Measurements from ENCODE around the gene CADM4. TPM values are rescaled to one million over a fixed set of nuclear protein-coding genes. Genes with fewer than 3 reads are reported as not detected.

CADM4 gene, protein sequence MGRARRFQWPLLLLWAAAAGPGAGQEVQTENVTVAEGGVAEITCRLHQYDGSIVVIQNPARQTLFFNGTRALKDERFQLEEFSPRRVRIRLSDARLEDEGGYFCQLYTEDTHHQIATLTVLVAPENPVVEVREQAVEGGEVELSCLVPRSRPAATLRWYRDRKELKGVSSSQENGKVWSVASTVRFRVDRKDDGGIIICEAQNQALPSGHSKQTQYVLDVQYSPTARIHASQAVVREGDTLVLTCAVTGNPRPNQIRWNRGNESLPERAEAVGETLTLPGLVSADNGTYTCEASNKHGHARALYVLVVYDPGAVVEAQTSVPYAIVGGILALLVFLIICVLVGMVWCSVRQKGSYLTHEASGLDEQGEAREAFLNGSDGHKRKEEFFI
- 8.7 TPM for total RNA-seq
- long read RNA-seq, partial matches to known transcripts, result 0 of 2 reads
- long read RNA-seq, other reads (novel, unspliced or antisense), result 1 of 2 reads

GRCh38 chr19:43639519-43640423 is at the start of gene CADM4:
CADM4 (minus strand) TSS chr19:43639850; CDS start chr19:43639790, 60 bp downstream.
- Histone ChIP-seq H3K9me3 (no peaks in the 10 kb centered on the region), H3K27me3 (peaks cover 4% of the 10 kb centered on the region), H3K36me3 (no peaks in the 10 kb centered on the region), H3K27ac (no peak within 1 kb of the TSS), H3K4me1 (no peaks in the 10 kb centered on the region), H3K4me3 (peak within 1 kb of the TSS; percentile 49)
- intact Hi-C loops (cut with DNase I), result no loop called here
- TF ChIP-seq, protein P1, sequence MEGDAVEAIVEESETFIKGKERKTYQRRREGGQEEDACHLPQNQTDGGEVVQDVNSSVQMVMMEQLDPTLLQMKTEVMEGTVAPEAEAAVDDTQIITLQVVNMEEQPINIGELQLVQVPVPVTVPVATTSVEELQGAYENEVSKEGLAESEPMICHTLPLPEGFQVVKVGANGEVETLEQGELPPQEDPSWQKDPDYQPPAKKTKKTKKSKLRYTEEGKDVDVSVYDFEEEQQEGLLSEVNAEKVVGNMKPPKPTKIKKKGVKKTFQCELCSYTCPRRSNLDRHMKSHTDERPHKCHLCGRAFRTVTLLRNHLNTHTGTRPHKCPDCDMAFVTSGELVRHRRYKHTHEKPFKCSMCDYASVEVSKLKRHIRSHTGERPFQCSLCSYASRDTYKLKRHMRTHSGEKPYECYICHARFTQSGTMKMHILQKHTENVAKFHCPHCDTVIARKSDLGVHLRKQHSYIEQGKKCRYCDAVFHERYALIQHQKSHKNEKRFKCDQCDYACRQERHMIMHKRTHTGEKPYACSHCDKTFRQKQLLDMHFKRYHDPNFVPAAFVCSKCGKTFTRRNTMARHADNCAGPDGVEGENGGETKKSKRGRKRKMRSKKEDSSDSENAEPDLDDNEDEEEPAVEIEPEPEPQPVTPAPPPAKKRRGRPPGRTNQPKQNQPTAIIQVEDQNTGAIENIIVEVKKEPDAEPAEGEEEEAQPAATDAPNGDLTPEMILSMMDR (IDR thresholded peaks at IDR 0.05), result no peak
- ATAC-seq, result peak; percentile 81
- DNase-seq, result peak; percentile 75

GRCh38 chr19:43688059-43688701 is 48.5 kb upstream of the CADM4 start:
- ATAC-seq, result peak; percentile 48
- DNase-seq, result peak; percentile 66
- TF ChIP-seq, protein P1 (IDR thresholded peaks at IDR 0.05), result no peak
- H3K4me3 ChIP-seq, result no peak overlapping the region
- H3K27ac ChIP-seq, result no peak overlapping the region
- no peaks in the 10 kb centered on the region for H3K4me1 ChIP-seq
- H3K9me3 ChIP-seq, result no peaks in the 10 kb centered on the region
- H3K36me3 ChIP-seq, result no peaks in the 10 kb centered on the region
- H3K27me3 ChIP-seq, result no peaks in the 10 kb centered on the region
- intact Hi-C loops (cut with DNase I), result no loop called here

DNA sequence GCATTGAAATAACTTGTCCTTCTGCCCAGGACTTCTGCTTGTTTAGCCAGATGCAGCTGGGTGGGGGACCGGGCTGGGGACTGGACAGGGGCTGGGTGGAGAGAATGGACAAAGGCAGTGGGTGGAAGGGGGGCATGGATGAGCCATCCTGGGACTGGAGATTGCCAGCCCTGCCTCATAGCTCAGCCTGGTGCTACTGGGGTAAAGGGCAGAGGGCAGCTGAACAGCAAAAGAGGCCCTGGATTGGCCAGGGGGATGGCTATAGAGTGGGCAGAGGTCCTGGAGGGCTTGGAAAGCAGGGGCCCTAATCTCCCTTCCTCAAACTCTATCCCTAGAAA is 48.0 kb upstream of the CADM4 start:
- H3K9me3 ChIP-seq, result no peaks in the 10 kb centered on the region
- DNase-seq (no peak), ATAC-seq (peak; percentile 45)
- TF ChIP-seq, protein P1 (IDR thresholded peaks at IDR 0.05), result no peak
- no peaks in the 10 kb centered on the region for H3K36me3 ChIP-seq
- no peaks in the 10 kb centered on the region for H3K27me3 ChIP-seq
- H3K4me1 ChIP-seq, result no peaks in the 10 kb centered on the region
- no peak overlapping the region for H3K4me3 ChIP-seq
- H3K27ac ChIP-seq, result no peak overlapping the region
- intact Hi-C loops (cut with DNase I), result no loop called here

DNA sequence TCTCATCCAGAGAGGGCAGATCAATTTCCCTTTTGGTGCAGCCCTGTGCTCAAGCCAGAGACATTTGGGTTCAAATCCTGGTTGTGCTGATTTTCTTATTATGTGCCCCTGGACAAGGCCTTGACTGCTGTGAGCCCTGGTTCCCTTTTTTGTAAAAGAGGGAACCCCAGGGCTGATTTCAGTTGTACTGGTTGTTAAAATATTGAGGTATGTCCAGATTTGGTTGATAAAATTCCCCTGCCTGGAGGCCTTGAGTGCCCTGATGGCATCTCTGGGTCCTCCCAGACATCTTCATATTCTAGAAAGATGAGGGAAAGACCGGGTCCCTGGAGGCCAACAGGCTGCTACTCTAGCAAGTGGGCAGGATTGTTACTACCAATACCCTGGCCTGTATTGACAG is 44.7 kb upstream of the CADM4 start:
- DNase-seq (no peak), ATAC-seq (no peak)
- H3K36me3 ChIP-seq, result no peaks in the 10 kb centered on the region
- H3K27me3 ChIP-seq, result no peaks in the 10 kb centered on the region
- H3K27ac ChIP-seq, result no peak overlapping the region
- H3K9me3 ChIP-seq, result no peaks in the 10 kb centered on the region
- intact Hi-C loops (cut with DNase I), result no loop called here
- no peaks in the 10 kb centered on the region for H3K4me1 ChIP-seq
- TF ChIP-seq, protein P1 (IDR thresholded peaks at IDR 0.05), result no peak
- no peak overlapping the region for H3K4me3 ChIP-seq

GRCh38 chr19:43683905-43684304 is 44.3 kb upstream of the CADM4 start:
- Histone ChIP-seq H3K36me3 (no peaks in the 10 kb centered on the region), H3K4me3 (no peak overlapping the region), H3K4me1 (no peaks in the 10 kb centered on the region), H3K27me3 (no peaks in the 10 kb centered on the region), H3K27ac (no peak overlapping the region), H3K9me3 (no peaks in the 10 kb centered on the region)
- ATAC-seq (no peak), DNase-seq (no peak)
- TF ChIP-seq, protein P1 (IDR thresholded peaks at IDR 0.05), result no peak
- intact Hi-C loops (cut with DNase I), result no loop called here

All from upper lobe of right lung (tissue), 1 donor.